Islet of Langerhans (tissue), 1 donor: ENCODE results near the gene MRGPRF.
"Not testable (repeated sequence)": the region's sequence is repeated elsewhere in the genome, so short reads cannot be mapped to it uniquely, and the experiment has no call there.

ENCODE experiments used
- FAIRE-seq: peaks from one replicate; lab custom pipeline; 2011; peaks lifted over from hg19 to GRCh38; lab: Jason Lieb, UNC

MRGPRF gene

DNA sequence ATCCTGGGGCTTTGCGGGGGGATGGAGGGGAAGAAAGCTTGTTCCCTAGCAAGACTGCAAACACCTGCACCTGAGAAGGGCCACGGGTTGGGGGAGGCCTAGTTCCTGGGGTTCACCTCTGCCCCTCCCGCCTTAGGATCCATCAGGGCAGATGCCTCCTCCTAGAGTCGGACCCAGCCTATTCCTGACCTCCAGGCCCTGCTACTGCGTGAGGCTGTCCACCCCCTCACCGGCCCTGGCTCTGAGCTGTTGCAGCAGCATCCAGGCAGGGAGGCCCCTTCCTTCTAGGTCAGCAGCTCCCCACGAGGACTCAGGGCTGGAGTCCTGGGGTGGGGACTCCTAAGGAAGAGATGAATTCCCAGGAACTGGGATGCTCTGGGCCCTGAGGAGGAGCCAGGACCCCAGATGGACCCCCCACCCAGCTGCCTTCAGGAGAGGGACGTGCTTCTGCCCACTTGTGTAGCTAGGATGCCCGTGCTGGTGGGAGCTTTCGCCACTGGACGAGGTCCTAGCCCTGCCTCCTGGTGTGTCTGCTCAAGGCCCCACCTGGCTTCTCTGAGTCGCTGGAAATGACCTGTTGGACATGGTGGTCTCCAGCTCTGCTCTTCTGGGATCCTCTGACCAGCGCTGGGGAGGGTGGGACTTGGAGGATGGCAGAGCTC is 10.3 kb downstream of the MRGPRF start:
- FAIRE-seq, result no peak

- no peak for FAIRE-seq
Measured at GRCh38 chr11:69002110-69002569, 10.9 kb downstream of the MRGPRF start.

DNA sequence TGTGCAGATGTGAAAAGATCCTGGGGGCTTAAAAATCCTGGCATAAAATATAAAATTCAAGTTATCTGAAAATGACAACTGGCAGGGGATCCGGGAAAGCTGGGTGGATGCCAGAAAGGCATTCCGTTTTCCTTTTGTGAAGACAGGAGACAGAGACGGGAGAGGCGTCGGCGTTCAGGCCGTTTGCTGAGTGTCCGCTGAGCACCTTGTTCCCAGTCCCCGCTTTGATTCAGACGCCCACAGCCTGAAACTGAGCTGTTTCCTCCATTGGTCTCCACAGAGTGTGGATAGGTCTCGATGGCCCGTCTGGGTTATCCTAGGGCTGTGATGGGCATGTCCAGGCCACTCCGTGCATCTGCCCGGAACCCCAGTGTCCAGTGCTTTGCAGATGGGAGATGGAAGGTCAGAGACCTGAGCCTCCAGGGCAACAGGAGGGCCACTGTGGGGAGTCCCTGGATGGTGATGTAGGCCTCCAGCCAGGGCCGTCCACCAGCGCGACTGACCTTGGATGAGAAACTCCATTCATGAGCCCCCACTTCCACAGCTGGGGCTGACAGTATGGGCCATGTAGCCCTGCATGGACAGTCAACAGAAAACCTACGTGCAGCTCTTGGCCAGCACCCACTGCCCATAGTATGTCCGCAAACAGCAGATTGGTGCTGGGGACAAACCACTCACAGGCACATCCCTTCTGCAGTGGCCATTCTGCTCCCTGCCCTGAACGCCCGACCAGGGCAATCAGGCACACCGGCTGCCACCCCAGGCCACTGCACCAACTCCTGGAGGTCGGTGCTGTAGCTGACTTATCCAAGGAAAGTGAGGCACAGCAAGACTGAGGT is 11.6 kb downstream of the MRGPRF start:
- no peak for FAIRE-seq

DNA sequence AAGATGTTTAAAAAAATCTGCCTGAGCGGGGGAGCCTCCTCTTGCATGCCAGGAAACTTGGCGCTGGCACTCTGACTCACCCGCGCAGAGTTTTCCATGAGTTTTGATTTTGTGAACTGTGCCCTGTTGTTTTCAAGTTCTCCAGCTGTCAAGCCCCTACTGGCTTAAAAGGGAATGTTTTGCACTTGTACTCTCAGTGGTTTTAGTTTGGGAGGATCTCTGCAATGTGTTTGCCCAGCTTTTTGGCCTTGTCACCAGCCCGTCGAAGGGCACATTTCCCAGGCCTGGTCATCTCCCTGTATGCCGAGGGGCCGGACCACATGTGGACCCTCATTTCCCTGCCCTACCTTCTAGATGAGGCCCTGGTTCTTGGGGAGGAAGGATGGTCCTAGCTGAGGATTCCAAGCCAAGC is 12.2 kb downstream of the MRGPRF start:
- FAIRE-seq, result no peak

DNA sequence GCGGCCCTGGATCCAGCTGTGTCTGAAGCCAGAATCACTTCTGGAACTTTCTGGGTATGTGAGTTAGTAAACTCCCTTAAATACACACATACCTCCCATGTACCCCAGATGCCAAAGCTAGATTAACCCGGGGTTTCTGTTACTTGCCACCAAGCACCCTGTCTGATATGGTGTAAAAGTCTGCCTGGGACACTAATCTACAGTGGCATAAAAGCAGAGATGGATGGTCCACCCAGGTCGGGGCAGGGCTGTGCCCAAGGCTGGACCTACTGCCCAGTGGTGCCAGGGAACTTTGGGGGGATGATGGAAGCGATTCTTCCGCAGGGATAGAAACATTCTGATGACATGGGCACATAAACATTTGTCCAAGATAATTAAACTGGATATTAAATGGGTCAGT is 12.7 kb downstream of the MRGPRF start:
- no peak for FAIRE-seq

DNA sequence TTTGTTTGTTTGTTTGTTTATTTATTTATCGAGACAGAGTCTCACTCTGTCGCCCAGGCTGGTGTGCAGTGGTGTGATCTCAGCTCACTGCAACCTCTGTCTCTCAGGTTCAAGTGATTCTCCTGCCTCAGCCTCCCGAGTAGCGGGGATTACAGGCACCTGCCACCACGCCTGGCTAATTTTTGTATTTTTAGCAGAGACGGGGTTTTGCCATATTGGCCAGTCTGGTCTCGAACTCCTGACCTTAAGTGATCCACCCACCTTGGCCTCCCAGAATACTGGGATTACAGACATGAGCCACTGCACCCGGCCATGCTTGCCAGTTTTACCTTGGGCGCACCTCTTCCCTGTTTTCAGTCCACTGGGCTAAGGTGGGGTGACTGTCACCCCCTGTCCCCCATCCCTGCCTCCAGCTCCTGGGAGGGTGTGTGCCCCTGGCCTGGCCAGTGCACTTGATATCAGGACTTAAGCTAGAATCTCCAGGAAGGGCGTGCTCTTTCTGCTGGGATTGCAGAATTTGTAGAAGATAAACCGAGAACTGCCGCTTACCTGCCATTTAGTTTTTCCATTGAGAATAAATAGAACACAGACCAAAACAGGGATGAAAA is 13.2 kb downstream of the MRGPRF start:
- not testable (repeated sequence) for FAIRE-seq

DNA sequence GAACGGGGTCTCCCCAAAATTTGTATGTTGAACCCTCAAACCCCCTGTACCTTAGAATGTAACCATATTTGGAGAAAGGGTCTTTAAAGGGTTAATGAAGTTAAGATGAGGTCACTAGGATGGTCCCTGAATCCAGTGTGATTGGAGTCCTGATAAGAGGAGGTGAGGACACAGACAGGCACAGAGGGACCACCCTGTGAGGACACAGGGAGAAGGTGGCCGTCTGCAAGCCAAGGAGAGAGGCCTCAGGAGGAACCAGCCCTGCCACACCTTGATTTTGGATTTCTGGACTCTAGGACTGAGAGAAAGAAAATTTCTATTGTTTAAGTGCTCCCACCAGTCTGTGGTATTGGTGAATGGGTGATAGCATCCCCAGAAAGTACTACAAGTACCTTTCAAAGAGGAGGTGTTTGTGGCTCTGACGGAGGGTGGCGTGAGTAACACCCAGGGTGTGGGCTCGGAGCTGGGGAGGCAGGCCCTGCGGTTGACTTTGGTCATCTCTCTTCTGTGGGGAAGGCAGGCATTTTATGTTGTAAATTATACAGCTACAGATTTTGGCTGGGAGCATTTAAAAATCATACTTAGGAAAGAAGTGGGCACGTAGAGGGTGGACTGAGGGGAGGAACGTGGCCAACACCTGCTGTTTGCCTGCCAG is 13.8 kb downstream of the MRGPRF start:
- no peak for FAIRE-seq

GRCh38 chr11:68998390-68998911 is 14.6 kb downstream of the MRGPRF start:
- no peak for FAIRE-seq

DNA sequence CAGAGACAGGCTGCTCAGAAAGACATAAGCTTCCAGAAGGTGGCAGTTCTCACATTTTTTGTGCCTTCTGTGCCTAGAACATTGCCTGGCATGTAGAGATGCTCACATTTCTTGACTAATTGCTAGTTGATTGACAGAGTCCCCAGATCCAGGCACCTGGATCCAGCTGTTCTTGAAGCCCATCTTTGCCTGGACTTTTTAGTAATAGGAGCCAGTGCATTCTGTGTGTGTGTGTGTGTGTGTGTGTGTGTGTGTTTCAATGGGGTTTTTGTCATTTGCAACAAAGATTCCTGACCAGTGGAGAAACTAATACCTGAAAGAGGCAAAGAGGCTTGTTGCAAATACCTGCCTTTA is 15.1 kb downstream of the MRGPRF start:
- no peak for FAIRE-seq

DNA sequence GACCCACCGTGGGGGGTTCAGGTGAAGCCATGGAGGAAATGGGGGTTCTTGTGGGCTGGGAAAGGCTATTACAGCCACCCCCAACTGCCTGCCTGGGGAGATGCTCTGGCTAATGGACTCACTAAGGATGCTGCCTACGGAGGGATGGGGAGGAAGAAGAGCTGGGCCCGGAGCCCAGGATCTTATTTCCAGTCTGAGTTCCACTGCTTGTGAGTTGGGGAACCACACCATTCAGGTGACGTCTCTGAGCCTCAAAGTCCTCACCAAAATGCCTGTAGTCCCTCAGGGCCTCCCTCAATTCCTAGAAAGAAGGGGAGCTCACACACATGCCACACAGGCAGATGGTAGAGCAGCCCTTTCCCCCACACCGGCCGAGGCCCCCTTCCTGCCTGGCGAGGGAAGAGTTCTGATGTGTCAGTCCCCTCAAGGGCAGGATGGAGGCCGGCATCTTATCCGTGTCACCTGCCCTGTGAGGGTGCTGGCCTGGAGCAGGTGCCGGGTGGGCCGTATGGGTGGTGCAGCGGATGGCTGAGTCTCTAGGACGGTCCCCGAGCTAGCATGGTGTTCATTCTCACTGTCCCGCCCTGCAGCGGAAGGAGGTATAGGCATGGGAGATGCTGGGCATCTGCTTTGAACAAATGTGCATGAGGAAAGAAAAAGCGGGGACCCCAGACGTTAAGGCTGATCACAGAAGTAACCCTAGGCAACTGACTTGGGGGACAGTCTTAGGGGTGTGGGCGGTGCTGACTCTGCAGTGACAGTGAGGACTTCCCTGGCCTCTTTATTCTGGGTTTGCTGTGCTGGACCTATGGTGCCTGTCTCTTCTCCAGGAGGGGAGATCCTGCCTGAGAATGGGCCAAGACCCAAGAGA is 15.7 kb downstream of the MRGPRF start:
- no peak for FAIRE-seq

DNA sequence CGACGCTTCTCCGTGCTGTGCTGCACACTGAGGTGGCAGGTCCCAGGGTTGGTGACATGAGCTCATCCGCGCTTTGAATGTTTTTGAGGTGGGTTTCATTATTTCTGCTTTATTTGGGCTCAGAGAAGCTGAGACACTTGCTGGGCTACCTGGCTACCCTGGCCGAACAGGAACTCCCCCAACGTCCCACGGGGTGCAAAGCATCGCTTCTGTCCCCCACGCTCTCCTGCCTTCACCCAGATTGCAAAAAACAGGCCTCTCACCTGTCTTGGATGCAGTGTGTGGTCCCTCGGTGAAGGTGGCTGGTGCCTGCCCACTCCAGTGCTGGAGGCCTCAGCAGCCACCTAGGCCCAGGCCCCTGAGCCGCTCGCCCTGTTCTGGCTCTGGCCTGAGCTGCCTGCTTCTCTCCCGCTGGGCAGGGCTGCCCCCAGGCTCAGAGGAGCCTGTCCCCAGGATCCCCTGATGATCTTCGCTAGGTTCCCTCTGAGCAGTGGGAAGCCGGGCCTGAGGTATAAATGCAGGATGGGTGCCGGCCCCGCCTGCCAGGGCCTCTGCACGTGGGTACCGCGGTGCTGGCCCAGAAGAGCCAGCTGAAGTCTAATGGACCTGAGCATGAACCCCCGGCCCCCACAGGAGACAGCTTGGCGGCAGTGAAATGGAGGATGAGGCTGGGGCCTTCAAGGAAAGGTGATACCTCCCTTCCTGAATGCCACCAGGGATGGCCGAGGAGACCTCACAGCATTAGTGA is 16.5 kb downstream of the MRGPRF start:
- FAIRE-seq, result no peak

DNA sequence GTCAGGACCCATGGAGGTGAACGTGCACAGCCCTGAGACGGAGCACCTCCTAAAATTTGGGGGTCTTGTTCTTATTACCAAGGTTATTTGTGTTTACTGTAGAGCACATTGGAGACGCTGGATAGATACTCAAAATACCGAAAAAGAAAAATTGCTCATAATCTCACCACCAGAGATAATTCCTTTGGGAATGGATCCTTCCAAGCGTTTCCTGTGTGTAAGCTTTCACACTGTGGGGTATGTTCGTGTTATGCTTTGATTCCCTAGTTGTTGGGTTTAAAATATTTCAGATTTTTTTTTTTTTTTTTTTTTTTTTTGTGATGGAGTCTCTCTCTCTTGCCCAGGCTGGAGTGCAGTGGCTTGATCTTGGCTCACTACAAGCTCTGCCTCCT is 18.2 kb downstream of the MRGPRF start:
- no peak for FAIRE-seq

- no peak for FAIRE-seq
Measured at GRCh38 chr11:68994161-68994893, 18.7 kb downstream of the MRGPRF start.

DNA sequence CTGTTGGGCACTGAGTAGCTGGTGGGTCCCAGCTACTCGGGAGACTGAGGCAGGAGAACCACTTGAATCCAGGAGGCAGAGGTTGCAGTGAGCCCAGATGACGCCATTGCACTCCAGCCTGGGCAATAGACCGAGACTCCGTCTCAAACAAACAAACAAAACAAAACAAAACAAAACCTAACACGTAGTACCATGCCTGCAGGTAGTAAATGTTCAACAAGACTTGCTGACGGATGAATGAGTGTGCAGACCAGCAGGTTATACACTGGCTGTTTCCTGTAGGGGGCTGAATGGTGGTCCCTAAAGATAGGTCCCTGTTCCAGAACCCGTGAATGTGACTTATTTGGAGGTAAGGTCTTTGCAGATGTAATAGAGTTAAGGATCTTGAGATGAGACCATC is 19.5 kb downstream of the MRGPRF start:
- no peak for FAIRE-seq

DNA sequence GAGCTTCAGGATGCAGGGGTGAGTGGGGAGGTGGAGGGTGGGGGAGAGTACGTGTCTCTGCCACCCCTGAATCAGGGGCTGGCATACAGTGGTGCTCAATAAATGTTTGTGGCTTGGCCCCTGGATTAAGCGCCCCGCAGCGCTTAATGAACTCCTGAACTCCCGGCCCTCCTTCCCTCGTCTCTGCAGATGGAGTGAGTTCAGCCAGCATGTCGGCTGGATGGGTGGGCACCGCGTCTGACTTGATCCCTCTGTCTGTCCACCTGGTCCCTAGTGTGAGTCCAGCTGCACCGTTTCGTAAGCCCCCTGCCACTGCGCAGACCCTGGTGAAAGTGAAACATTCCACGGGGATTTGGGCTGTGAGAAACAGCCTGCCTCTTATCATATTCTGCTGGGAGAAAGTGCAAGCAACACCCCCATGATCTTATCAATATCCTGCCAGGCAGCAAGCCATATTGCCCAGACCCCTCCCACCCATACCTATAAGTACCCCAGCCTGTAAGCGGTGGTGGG is 20.2 kb downstream of the MRGPRF start:
- FAIRE-seq, result no peak

GRCh38 chr11:68990995-68991780 is 21.9 kb downstream of the MRGPRF start:
- FAIRE-seq, result no peak

DNA sequence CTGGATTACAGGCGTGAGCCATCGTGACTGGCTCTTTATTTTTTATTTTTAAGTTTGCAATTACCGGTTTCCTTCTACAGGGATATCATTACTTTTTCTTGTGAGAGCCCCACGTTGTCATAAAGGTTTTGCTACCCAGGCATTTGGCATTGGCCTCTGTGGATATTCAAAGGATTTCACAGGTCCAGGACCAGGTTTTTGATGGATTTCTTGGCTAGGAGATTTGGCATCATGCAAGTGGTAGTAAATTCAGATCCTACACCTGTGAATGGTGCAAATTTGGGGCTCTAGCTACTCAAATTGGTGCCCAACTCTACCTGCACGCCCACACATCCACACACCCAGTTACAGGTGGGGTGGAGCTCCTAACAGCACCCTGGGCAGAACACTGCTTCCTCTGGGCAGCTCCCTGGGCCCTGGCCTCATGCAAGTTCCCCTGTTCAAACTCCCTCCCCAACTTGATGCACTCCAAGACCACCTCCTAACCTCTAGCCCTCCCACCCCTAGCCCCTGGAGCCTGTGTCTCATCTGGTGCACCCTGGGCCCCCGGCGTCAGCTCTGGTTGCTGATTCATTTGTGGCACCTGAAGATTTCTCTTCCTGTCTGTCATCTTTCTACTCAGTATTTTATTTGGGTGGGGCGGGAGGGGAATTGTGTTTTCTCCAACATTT is 23.0 kb downstream of the MRGPRF start:
- no peak for FAIRE-seq

DNA sequence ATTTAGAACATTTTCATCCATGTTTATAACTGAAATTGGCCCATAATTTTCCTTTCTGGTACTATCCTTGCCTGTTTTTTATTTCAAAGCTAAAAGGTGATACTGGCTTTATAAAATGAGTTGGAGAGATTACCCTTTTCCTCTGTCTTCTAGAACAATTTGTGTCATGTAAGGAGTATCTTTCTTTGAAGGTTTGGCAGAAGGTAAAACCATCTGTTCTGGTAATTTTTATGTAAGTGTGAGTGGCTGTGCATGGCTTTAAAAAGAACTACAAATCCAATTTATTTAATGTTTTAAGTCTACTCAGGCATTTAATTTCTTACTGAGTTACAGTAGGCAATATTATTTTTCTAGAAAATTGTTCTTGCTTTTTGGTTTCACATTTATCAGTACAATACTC is 24.6 kb downstream of the MRGPRF start:
- no peak for FAIRE-seq

DNA sequence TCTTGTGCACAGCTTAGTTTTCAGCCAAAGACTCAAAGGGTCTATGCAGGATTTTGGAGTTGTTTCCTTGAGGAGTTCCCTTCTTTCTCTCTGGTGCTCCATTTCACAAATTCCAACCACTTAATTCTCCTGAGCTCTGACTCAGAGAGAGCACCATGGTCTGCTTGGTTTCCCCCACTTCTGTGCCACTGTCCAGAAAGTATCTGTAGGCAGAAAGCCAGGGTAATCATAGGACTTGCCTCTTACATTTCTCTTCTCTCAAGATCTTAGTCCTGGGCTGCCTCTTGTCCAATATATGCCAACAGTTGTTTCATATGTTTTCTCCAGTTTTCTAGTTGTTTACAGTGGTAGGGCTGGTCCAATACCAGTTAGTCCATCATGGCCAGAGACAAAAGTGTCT is 25.8 kb downstream of the MRGPRF start:
- no peak for FAIRE-seq
